Muscle layer of colon (tissue), 2 donors: Measurements from ENCODE around the gene LGALS9.
"Not testable (repeated sequence)": the region's sequence is repeated elsewhere in the genome, so short reads cannot be mapped to it uniquely, and the experiment has no call there.

Experiments
- H3K27ac ChIP-seq: one replicate; pipeline ENCODE4 v1.7.0; 2013; ENCODE audit warnings: low read depth, mild to moderate bottlenecking, low read length, moderate library complexity
- H3K27me3 ChIP-seq, 2 donors: one replicate each; pipeline ENCODE4 v1.7.0; 2013; ENCODE audit warnings: low read length in 2 of 2, mild to moderate bottlenecking in 2 of 2; ENCODE audit not compliant: insufficient read depth in 2 of 2, control insufficient read depth in 1 of 2
- H3K36me3 ChIP-seq: one replicate; pipeline ENCODE4 v1.7.0; 2013; ENCODE audit warnings: mild to moderate bottlenecking, low read length; ENCODE audit not compliant: insufficient read depth
- H3K4me1 ChIP-seq: one replicate; pipeline ENCODE4 v1.7.0; 2013; ENCODE audit warnings: mild to moderate bottlenecking, low read length; ENCODE audit not compliant: insufficient read depth
- H3K4me3 ChIP-seq, 2 donors: one replicate each; pipeline ENCODE4 v1.7.0; 2013; ENCODE audit warnings: low read length in 2 of 2, low read depth in 1 of 2, mild to moderate bottlenecking in 1 of 2, moderate library complexity in 1 of 2
- H3K9ac ChIP-seq: one replicate; pipeline ENCODE4 v1.7.0; 2013; ENCODE audit warnings: low read length
- H3K9me3 ChIP-seq: one replicate; pipeline ENCODE4 v1.7.0; 2013; ENCODE audit warnings: mild to moderate bottlenecking, low read length
- donor health status: abdominal sarcoma.
- donor health status: Adenocarcinoma of cecum.

LGALS9 gene

GRCh38 chr17:27645621-27646020 is 14.6 kb downstream of the LGALS9 start:
- H3K27ac ChIP-seq, H3K9ac ChIP-seq, H3K9me3 ChIP-seq, H3K4me1 ChIP-seq, H3K36me3 ChIP-seq, H3K27me3 ChIP-seq, H3K4me3 ChIP-seq: not testable (repeated sequence)

- H3K9me3 ChIP-seq = no peaks in the 10 kb centered on the region
- H3K4me1 ChIP-seq = no peaks in the 10 kb centered on the region
- H3K27ac ChIP-seq = no peak overlapping the region
- no peak overlapping the region for H3K4me3 ChIP-seq
- H3K27me3 ChIP-seq = no peaks in the 10 kb centered on the region
- no peaks in the 10 kb centered on the region for H3K36me3 ChIP-seq
- H3K9ac ChIP-seq = no peak overlapping the region
These were observed 15.2 kb downstream of the LGALS9 start for GRCh38 chr17:27646232-27646631.

GRCh38 chr17:27647765-27648164 is 16.8 kb downstream of the LGALS9 start:
- no peaks in the 10 kb centered on the region for H3K36me3 ChIP-seq
- H3K27me3 ChIP-seq = no peaks in the 10 kb centered on the region
- no peak overlapping the region for H3K4me3 ChIP-seq
- no peak overlapping the region for H3K9ac ChIP-seq
- no peak overlapping the region for H3K27ac ChIP-seq
- no peaks in the 10 kb centered on the region for H3K4me1 ChIP-seq
- H3K9me3 ChIP-seq = no peaks in the 10 kb centered on the region

GRCh38 chr17:27649111-27649571 is 18.2 kb downstream of the LGALS9 start:
- H3K36me3 ChIP-seq, H3K9ac ChIP-seq, H3K9me3 ChIP-seq, H3K27me3 ChIP-seq, H3K4me1 ChIP-seq, H3K4me3 ChIP-seq, H3K27ac ChIP-seq: not testable (repeated sequence)

GRCh38 chr17:27649929-27650328 is 18.9 kb downstream of the LGALS9 start:
- H3K36me3 ChIP-seq = no peaks in the 10 kb centered on the region
- no peak overlapping the region for H3K4me3 ChIP-seq
- no peaks in the 10 kb centered on the region for H3K9me3 ChIP-seq
- H3K27ac ChIP-seq = no peak overlapping the region
- H3K27me3 ChIP-seq = no peaks in the 10 kb centered on the region
- no peak overlapping the region for H3K9ac ChIP-seq
- no peaks in the 10 kb centered on the region for H3K4me1 ChIP-seq

- no peak overlapping the region for H3K9ac ChIP-seq
- H3K4me3 ChIP-seq = no peak overlapping the region
- no peaks in the 10 kb centered on the region for H3K4me1 ChIP-seq
- no peaks in the 10 kb centered on the region for H3K27me3 ChIP-seq
- no peaks in the 10 kb centered on the region for H3K36me3 ChIP-seq
- no peak overlapping the region for H3K27ac ChIP-seq
- no peaks in the 10 kb centered on the region for H3K9me3 ChIP-seq
These were observed 19.8 kb downstream of the LGALS9 start for GRCh38 chr17:27650836-27651235.

- H3K36me3 ChIP-seq = no peaks in the 10 kb centered on the region
- H3K4me3 ChIP-seq = no peak overlapping the region
- H3K27me3 ChIP-seq = no peaks in the 10 kb centered on the region
- no peak overlapping the region for H3K27ac ChIP-seq
- no peaks in the 10 kb centered on the region for H3K9me3 ChIP-seq
- H3K4me1 ChIP-seq = no peaks in the 10 kb centered on the region
- no peak overlapping the region for H3K9ac ChIP-seq
These were observed 20.7 kb downstream of the LGALS9 start for GRCh38 chr17:27651411-27652345.

- H3K4me1 ChIP-seq, H3K9ac ChIP-seq, H3K4me3 ChIP-seq, H3K36me3 ChIP-seq, H3K27me3 ChIP-seq, H3K27ac ChIP-seq, H3K9me3 ChIP-seq: not testable (repeated sequence)
These were observed 22.5 kb downstream of the LGALS9 start for GRCh38 chr17:27653449-27653971.

GRCh38 chr17:27654136-27654535 is 23.1 kb downstream of the LGALS9 start:
- Histone ChIP-seq H3K9ac (no peak overlapping the region), H3K36me3 (no peaks in the 10 kb centered on the region), H3K4me1 (no peaks in the 10 kb centered on the region), H3K4me3 (no peak overlapping the region), H3K27ac (no peak overlapping the region), H3K27me3 (no peaks in the 10 kb centered on the region), H3K9me3 (no peaks in the 10 kb centered on the region)

GRCh38 chr17:27654654-27655524 is 23.9 kb downstream of the LGALS9 start:
- no peaks in the 10 kb centered on the region for H3K9me3 ChIP-seq
- no peaks in the 10 kb centered on the region for H3K36me3 ChIP-seq
- no peak overlapping the region for H3K27ac ChIP-seq
- no peak overlapping the region for H3K4me3 ChIP-seq
- no peaks in the 10 kb centered on the region for H3K27me3 ChIP-seq
- H3K4me1 ChIP-seq = no peaks in the 10 kb centered on the region
- no peak overlapping the region for H3K9ac ChIP-seq

GRCh38 chr17:27655525-27656111 is 24.6 kb downstream of the LGALS9 start:
- not testable (repeated sequence) for H3K9ac ChIP-seq, H3K4me1 ChIP-seq, H3K27ac ChIP-seq, H3K9me3 ChIP-seq, H3K27me3 ChIP-seq, H3K36me3 ChIP-seq, H3K4me3 ChIP-seq
